ENCODE measurements around the gene STIP1. TPM values are rescaled to one million over a fixed set of nuclear protein-coding genes. Genes with fewer than 3 reads are reported as not detected.

STIP1 gene
- total and polyA plus RNA-seq, 9 of the 15 experiments (the other 6 are each of a cell fraction or from before 2014, with no cell fraction given): 58.1 to 465 (median 346) TPM

- no peak for TF ChIP-seq ZBTB40 (IDR thresholded peaks at IDR 0.05)
- no peak for TF ChIP-seq ZBTB40 (CRISPR knock-in tag; IDR thresholded peaks at IDR 0.05)
- TF ChIP-seq ZNF3 (CRISPR knock-in tag; IDR thresholded peaks at IDR 0.05): no peak
- 0 out of 2 replicates have a peak, but pooled peaks have one; percentile 46 for TF ChIP-seq ZNF124 (CRISPR knock-in tag; IDR thresholded peaks at IDR 0.05)
- no peak for TF ChIP-seq TARDBP (IDR thresholded peaks at IDR 0.05)
- no peak for TF ChIP-seq ZNF561 (CRISPR knock-in tag; conservative IDR thresholded peaks at IDR 0.05)
- TF ChIP-seq ILF3 (IDR thresholded peaks at IDR 0.05; ENCODE audit: borderline replicate concordance): no peak
- 0 out of 2 replicates have a peak, but pooled peaks have one; percentile 44 for TF ChIP-seq PREB (CRISPR knock-in tag; IDR thresholded peaks at IDR 0.05)
- TF ChIP-seq ZNF143 (CRISPR knock-in tag; IDR thresholded peaks at IDR 0.05): peak; percentile 86
- TF ChIP-seq SNRNP70 (optimal IDR thresholded peaks at IDR 0.05; ENCODE audit: low read depth, low read length): no peak
- no peak for TF ChIP-seq KLF6 (CRISPR knock-in tag; IDR thresholded peaks at IDR 0.05; ENCODE audit: borderline replicate concordance)
- no peak for TF ChIP-seq SIRT6 (IDR thresholded peaks at IDR 0.05; ENCODE audit: low read depth, low read length)
- TF ChIP-seq RHOXF2B (CRISPR knock-in tag; conservative IDR thresholded peaks at IDR 0.05): no peak
- no peak for TF ChIP-seq RFX5 (IDR thresholded peaks at IDR 0.05; ENCODE audit: low read depth, low read length)
- 0 out of 4 replicates have a peak, but pooled peaks of 1 of the 2 experiments have one; percentile 24 for TF ChIP-seq SRF (CRISPR knock-in tag; IDR thresholded peaks at IDR 0.05)
- no peak for TF ChIP-seq POLR2AphosphoS2 (IDR thresholded peaks at IDR 0.05; ENCODE audit: low read length)
Observed at GRCh38 chr11:64165842-64166635, 19.9 kb upstream of the STIP1 start, which contains the start of gene MACROD1 (continued).
